Nephron (organoid): Measurements from ENCODE around the gene WNT9A.

Experiments used
- H3K27ac Mint-ChIP-seq, 3 experiments: 2 replicates each; pipeline ENCODE4 v1.8.0; 2020; ENCODE audit warnings: mixed read lengths in 3 of 3, mild to moderate bottlenecking in 2 of 3, moderate library complexity in 1 of 3
- H3K27me3 Mint-ChIP-seq: 2 replicates; pipeline ENCODE4 v1.8.0; 2021; ENCODE audit warnings: low read depth, mild to moderate bottlenecking, moderate library complexity, mixed read lengths
- H3K36me3 Mint-ChIP-seq: 2 replicates; pipeline ENCODE4 v1.8.0; 2020; ENCODE audit warnings: low read depth, mixed read lengths
- H3K4me1 Mint-ChIP-seq: 2 replicates; pipeline ENCODE4 v1.8.0; 2020; ENCODE audit warnings: mixed read lengths
- H3K4me3 Mint-ChIP-seq, 3 experiments: 2 replicates each; pipeline ENCODE4 v1.8.0; 2020; ENCODE audit warnings: mild to moderate bottlenecking in 3 of 3, mixed read lengths in 3 of 3, moderate library complexity in 2 of 3
- H3K9me3 Mint-ChIP-seq: 2 replicates; pipeline ENCODE4 v1.8.0; 2020; ENCODE audit warnings: mixed read lengths
- CTCF ChIP-seq, 3 experiments: fragments of 200-600 bp; sonication (generic); IDR thresholded peaks; one replicate each; pipeline ENCODE4 v1.5.0; 2021; ENCODE audit warnings: antibody characterized with exemption in 3 of 3; ENCODE audit not compliant: unreplicated experiment in 3 of 3

WNT9A gene

GRCh38 chr1:227870366-227870765 is 77.4 kb downstream of the WNT9A start:
- H3K4me3 Mint-ChIP-seq: no peak overlapping the region
- peaks cover 24% of the 10 kb centered on the region for H3K27me3 Mint-ChIP-seq
- no peak for TF ChIP-seq CTCF (IDR thresholded peaks at IDR 0.05; ENCODE audit: unreplicated experiment in 3 of 3)
- no peak overlapping the region for H3K27ac Mint-ChIP-seq
- peaks cover 19% of the 10 kb centered on the region for H3K9me3 Mint-ChIP-seq
- no peaks in the 10 kb centered on the region for H3K36me3 Mint-ChIP-seq
- H3K4me1 Mint-ChIP-seq: peaks cover 4% of the 10 kb centered on the region

- H3K4me3 Mint-ChIP-seq: no peak overlapping the region
- no peak overlapping the region for H3K27ac Mint-ChIP-seq
- H3K36me3 Mint-ChIP-seq: no peaks in the 10 kb centered on the region
- peaks cover 4% of the 10 kb centered on the region for H3K4me1 Mint-ChIP-seq
- no peak for TF ChIP-seq CTCF (IDR thresholded peaks at IDR 0.05; ENCODE audit: unreplicated experiment in 3 of 3)
- H3K9me3 Mint-ChIP-seq: peaks cover 17% of the 10 kb centered on the region
- H3K27me3 Mint-ChIP-seq: peaks cover 19% of the 10 kb centered on the region
Measured at GRCh38 chr1:227869851-227870305, 77.9 kb downstream of the WNT9A start.

- no peak overlapping the region for H3K27ac Mint-ChIP-seq
- peaks cover 14% of the 10 kb centered on the region for H3K27me3 Mint-ChIP-seq
- H3K36me3 Mint-ChIP-seq: no peaks in the 10 kb centered on the region
- TF ChIP-seq CTCF (IDR thresholded peaks at IDR 0.05; ENCODE audit: unreplicated experiment in 3 of 3): no peak
- H3K9me3 Mint-ChIP-seq: peaks cover 22% of the 10 kb centered on the region
- peaks cover 4% of the 10 kb centered on the region for H3K4me1 Mint-ChIP-seq
- H3K4me3 Mint-ChIP-seq: no peak overlapping the region
Measured at GRCh38 chr1:227869279-227869842, 78.4 kb downstream of the WNT9A start.
